VCaP (cell line): ENCODE measurements around the gene NCMAP.

Experiments used
- H3K27ac ChIP-seq: fragments of 450-650 bp; 2 replicates; pipeline ENCODE4 v1.5.1; 2017
- TF ChIP-seq, protein P1 (sequence below): fragments of 450-650 bp; conservative IDR thresholded peaks from 2 replicates; pipeline ENCODE4 v1.5.1; 2017; ENCODE audit warnings: mild to moderate bottlenecking, moderate library complexity

The NCMAP gene

DNA sequence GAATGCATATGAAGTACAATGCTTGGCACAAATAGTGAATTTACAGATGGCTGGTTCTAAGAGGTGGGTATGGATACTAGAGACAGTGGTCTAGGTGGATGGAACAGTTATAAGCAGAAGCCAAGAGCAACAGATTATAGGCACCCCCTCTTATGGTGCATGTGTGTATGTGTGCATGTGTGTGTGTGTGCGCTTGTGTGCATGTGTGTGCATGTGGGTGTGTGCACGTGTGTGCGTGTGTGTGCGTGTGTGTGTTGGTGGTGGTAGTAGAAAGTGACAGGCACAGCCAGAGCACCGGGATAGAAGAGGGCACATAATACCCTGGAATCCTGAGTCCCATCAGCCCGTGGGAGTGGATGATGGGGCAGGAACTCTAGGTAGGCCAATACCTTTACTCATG, 1.3 kb downstream of the NCMAP start:
- H3K27ac ChIP-seq = peak overlapping the region; percentile 82; the same call in 1 of the 2 replicates
- TF ChIP-seq, protein P1, sequence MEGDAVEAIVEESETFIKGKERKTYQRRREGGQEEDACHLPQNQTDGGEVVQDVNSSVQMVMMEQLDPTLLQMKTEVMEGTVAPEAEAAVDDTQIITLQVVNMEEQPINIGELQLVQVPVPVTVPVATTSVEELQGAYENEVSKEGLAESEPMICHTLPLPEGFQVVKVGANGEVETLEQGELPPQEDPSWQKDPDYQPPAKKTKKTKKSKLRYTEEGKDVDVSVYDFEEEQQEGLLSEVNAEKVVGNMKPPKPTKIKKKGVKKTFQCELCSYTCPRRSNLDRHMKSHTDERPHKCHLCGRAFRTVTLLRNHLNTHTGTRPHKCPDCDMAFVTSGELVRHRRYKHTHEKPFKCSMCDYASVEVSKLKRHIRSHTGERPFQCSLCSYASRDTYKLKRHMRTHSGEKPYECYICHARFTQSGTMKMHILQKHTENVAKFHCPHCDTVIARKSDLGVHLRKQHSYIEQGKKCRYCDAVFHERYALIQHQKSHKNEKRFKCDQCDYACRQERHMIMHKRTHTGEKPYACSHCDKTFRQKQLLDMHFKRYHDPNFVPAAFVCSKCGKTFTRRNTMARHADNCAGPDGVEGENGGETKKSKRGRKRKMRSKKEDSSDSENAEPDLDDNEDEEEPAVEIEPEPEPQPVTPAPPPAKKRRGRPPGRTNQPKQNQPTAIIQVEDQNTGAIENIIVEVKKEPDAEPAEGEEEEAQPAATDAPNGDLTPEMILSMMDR = no peak

DNA sequence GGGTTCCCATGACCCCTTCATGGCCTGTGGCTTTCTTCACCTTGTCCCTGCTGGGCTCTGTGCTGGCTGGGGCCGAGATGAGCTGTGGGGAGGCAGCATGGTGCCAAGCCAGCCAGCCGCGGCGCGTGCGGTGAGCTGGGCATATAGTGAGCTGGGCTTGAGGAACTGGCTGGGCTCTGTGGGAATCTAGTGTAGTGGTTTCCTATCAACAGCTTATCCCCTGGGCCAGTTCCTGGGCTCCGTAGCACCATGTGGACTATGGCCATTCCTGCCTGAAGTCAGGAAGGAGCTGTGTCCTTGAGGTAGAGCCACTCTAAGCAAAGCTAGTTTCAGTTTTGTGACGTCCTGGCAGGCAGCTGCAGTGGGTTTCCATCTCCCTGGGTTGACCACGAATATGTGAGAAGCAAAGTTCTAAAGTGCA, 1.8 kb downstream of the NCMAP start:
- TF ChIP-seq, protein P1 = no peak
- peak overlapping the region; percentile 82 for H3K27ac ChIP-seq

DNA sequence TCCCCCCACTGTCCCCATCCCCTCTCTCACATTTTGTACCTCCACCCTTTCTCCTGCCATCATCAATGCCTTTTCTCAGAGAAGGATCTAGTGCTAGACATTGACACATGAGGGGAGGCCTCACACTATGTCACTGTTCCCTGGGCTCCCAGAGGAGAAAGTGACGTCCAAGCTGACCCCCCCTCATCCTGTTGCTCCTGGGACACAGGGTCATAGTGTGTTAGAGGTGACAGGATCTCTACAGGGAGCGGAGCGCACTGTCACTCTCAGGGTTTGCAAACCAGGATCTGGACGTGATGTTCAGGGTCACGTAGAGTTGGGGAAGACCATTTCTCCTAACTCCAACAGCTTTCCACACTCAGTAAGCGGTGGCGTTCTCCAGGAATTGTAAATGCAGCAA, 2.6 kb downstream of the NCMAP start:
- peak overlapping the region; percentile 82 for H3K27ac ChIP-seq
- TF ChIP-seq, protein P1 = no peak

GRCh38 chr1:24558902-24559791, 3.3 kb downstream of the NCMAP start:
- H3K27ac ChIP-seq = peak overlapping the region; percentile 82
- TF ChIP-seq, protein P1 = no peak

DNA sequence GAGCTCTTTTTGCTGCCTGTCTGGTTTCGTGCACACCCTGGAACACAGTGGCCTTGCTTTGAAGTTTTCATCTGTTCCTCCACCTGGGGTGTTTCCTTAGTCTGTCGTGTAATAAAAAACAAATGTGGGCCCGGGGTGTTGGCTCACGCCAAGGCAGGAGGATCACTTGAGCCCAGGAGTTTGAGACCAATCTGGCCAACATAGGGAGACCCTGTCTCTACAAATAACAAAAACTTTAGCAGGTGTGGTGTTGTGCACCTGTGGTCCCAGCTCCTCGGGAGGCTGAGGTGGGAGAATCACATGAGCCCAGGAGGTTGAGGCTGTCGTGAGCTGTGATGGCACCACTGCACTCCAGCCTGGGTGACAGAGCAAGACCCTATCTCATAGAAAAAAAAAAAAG, 4.5 kb downstream of the NCMAP start:
- peak overlapping the region; percentile 82 for H3K27ac ChIP-seq
- TF ChIP-seq, protein P1 = no peak

GRCh38 chr1:24562625-24563024, 6.7 kb downstream of the NCMAP start:
- peak overlapping the region; percentile 51 for H3K27ac ChIP-seq
- TF ChIP-seq, protein P1 = no peak

DNA sequence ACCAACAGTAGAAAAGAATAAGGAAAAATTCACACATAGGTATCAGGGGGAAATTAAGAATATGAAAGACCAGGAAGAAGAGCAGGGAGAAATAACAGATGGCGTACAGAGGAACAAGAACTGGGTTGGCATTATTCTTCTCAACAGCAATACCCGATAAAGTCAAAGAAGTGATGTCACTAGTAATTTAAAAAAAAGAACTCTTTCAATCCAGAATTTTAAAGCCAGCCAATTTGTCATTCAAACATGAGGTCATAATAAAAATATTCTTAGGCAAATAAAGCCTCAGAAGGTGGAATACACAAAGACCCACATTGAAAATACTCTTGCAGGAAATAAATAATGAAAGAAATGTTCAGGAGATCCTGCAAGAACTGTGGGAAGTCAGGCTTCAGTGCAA, 8.8 kb downstream of the NCMAP start:
- TF ChIP-seq, protein P1 = no peak
- no peak overlapping the region for H3K27ac ChIP-seq
